ENCODE results near the gene SH2D6.
"Not testable (repeated sequence)": the region's sequence is repeated elsewhere in the genome, so short reads cannot be mapped to it uniquely, and the experiment has no call there.

The SH2D6 gene

GRCh38 chr2:85398426-85399182 is 19.9 kb upstream of the SH2D6 start:
- DNase-seq, result no peak

- no peak for DNase-seq
Observed at GRCh38 chr2:85399183-85399455, 19.4 kb upstream of the SH2D6 start.

GRCh38 chr2:85400023-85400422 is 18.5 kb upstream of the SH2D6 start:
- DNase-seq, result no peak

- DNase-seq, result no peak
Observed at GRCh38 chr2:85400541-85401463, 17.7 kb upstream of the SH2D6 start.

DNA sequence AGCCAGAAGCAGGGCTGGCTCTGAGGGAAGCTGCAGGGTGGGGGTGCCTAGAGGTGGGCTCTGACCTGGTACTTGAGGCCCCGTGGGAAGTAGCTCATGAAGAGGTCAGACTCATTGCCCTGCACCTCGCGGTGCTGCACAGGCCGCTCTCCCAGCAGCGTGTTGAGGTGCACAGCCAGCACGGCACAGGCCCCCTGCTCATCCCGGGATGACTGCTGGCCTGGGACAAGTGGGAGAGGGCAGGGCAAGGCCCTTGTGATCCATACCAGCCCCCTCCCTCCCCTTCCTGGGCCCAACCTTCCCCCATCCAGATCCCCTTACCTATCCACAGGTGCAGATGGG is 17.1 kb upstream of the SH2D6 start:
- DNase-seq, result no peak

- no peak for DNase-seq
Observed at GRCh38 chr2:85401844-85402243, 16.7 kb upstream of the SH2D6 start.

DNA sequence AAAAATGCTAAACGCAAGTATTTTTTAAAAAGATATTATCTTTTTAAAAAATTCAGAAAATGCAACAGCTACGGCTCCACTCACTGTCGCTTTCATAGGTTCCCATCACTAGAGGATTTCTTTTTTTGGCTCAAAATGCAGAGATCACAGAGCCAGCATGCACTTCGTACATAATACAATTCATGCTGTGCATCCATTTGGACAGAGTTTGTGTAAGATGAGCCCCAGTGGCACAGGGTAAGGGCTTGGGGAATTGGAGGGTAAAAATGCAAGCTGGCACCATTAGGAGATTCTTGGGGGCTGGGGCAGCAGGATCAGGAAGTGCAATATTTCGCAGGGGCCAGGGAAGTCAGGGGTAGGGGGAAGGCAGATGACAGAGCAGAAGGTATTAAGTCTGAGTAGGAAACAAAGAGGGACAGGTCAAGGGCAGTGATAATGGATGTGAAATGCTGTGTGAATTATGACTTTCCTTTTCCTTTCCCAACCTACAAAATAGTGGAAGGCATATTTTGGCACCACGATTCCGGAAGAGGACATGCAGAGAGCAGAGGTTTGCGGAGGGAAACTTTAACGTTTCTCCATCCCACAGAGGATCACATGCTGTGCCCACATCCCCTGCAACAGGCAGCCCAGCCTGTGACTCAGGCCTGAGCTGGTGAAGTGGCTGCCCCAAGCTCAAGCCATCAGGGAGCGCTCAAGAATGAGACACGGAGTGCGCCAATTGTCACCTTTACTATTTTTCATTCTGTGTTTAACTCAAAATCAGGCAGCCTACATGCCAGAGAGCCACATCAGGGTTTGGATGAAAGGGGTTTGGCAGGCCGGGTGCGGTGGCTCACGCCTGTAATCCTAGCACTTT is 13.1 kb upstream of the SH2D6 start:
- DNase-seq, result peak; percentile 44

DNA sequence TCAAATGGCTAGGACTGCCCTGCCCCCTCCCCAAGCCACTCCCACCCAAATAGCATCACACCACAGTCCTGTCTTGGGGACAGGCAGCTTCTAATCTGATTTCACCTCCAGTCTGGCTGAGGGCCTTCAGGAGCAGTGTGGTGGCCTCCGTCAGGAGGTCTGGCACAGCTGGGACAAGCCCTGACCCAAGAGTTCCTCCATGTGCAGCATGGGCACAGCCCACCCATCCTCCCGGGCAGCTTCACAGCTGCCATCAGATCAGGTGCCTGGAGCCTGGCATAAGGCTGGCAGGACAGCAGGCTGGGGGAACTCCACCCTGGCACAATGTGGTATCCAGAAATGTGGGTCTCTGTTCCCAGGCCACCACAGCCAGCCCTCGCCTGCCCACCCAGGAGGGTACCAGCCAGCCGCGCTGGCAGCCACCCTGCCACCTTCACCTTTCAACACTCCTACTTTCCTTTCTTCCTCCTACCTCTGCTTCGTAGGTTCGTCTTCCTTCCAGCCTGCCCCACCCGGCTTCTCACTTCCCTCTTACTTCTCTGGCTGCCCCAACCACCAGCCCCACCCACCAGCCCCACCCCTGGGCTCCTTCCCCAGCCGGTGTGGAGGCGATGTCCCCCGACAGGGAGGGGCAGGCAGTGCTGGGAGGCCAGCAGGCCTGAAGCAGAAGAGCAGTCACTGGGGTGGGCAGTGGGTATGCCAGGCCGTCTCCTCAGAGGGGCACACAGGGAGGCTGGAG is 8.5 kb upstream of the SH2D6 start, which contains the start of gene CAPG:
Gene CAPG (minus strand): TSS at position 522 of the 739 bp plus-strand sequence. CDS start 8,221 bp downstream, outside the sequence.
- DNase-seq, result no peak

- DNase-seq, result no peak
Observed at GRCh38 chr2:85410584-85411404, 7.7 kb upstream of the SH2D6 start.

DNA sequence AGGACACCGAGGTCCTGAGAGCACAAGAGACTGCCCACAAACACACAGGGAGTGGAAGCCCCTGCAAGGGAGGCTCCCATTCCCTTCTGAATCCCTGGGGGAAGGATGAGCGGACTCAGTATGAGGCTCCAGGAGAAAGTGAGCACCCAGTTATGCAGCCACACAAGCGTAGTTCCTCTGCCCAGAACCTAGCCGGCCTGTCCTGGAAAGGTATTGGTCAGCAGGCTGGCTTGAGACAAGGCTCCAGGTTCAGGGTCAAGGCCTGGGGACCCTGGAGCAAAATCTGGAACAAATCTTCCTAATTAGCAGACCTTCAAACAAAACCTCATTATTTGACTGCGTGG is 7.1 kb upstream of the SH2D6 start:
- DNase-seq, result no peak

GRCh38 chr2:85413592-85414420 is 4.7 kb upstream of the SH2D6 start:
- DNase-seq, result no peak

- DNase-seq, result not testable (repeated sequence)
Observed at GRCh38 chr2:85414421-85414759, 4.1 kb upstream of the SH2D6 start.

DNA sequence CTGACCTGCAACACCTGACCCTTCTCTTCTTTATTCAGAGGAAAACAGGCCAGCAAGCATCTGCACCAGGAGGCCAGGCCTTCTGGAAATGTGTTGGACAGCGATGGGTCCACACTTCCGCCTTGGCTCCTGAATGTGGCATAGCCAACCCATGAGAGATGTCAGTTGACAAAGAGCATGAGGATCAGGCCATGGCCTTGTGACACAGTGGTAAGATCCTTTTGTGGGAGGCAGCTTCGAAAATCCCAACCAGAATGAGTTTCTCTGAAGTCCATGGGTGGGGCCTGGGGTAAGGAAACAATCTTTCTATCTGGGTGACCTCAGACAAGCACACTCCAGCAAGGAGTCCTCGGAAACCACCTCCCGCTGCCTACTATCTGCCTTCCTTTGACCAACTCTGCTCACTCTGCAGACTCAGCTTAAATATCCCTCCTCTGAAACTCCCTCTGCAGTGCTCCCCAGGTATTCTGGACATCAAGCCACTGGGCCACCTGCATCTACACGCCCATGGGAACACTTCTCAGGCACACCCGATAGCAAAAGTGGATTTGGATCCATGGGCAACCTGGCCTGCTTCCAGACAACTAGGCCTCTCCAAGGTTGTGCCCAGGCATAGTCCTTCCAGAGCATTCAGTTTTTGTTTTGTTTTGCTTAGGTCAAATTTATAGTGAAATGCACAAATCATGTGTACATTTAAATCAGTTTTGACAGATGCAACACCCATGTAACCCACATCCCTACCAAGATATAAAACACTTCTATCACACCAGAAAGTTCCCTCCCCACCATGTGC is 3.6 kb upstream of the SH2D6 start:
- no peak for DNase-seq

DNA sequence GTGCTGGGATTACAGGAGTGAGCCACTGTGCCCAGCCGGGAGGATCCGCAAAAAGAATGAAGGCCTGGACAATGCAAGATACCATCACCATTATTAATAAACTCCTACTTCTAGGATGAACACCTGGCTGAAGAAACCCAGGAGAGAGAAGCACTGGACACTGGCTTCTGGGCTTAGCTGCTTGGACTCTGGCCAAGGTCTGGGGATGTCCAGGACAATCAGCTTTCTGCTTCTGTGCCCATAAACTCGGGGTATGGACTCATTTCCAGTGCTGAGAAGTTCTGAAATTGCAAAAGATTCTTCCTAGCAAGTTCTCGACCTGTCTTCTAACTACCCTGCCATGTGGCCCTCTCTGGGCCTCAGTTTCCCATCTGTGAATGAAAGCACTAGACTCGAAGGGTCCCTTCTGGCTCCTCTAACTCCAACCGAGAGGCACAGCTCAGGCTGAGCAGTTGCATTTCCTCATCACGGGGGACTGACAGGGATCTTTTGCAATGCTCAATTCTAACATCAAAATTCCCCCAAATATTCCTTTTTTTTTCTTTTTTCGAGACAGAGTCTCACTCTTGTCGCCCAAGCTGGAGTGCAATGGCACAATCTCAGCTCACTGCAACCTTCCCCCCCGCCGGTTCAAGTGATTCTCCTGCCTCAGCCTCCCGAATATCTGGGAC is 2.4 kb upstream of the SH2D6 start:
- DNase-seq, result no peak

GRCh38 chr2:85419009-85419675 is 628 bp downstream of the SH2D6 start:
- no peak for DNase-seq

DNA sequence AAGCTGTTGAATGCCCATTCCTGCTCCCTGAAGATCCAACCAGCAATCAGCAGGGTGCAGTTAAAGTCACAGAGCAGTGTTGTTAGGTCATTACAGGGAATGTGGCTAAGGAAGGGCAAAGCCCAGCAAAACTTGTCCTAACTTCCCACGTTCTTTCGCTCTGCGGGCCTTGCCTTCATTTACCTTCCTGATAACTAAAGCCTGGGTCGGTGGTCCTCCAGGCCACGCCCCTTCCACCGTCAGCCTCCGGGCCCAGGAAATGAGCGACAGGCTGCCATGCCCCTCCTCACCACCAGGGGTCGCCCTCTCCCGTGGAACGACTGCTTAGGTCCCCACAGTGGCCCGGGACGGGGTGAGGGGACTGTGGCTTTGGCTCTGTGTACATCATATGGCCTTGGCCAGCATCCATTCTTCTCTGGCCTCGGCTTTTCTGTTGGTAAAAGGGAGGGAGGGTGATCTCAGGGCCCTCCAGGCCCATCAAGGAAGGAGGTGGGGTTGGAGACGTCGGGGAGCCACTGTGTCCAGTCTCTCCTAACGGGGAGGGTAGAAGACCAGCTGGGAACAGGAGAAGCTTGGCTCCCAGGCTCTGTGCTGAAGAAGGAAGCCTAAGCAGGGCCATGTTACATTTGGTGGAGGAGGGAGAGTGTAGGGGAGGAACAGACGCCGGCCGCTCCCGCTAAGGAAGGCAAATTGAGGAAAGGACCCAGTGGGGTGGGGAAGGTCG is 2.2 kb downstream of the SH2D6 start:
- DNase-seq, result peak; percentile 40

GRCh38 chr2:85421260-85422071 is 3.0 kb downstream of the SH2D6 start:
- DNase-seq, result no peak
